Measurements from ENCODE around the gene MT1B.

MT1B gene

DNA sequence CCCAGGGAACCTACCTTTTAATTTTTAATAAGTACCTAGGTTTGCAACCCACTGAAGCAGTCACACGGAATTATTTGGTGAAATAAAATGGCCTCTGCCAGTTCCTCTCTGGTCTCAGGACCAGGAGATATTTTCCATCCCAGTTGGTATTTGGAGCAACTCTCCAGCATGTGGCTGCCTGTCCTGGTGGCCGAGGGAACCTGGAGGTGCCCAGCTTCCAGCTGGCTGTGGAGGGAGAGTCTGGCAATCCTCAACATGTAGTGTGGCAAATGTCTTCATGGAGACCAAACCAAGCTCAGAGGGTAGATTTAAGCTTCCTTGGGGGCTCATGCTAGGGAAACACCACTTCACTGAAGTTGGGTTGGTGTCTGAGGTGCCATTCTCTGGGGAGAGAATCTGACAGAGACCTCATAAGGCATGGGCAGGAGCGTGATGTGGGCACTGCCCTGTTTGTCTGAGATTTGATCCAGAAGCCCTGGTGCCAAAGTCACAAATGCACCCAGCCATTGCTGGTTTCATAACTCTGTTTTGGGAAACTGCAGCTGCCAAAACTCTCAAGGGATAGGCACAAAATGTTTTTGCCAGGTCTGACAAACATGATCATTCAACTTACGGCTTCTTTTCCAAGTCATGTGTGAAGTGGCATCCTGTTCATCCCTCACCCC lies 33.4 kb downstream of the MT1B start:
- DNase-seq (ENCODE audit: low read depth), result no peak

- DNase-seq (ENCODE audit: low read depth), result no peak
Observed at GRCh38 chr16:56686758-56687157, 35.1 kb downstream of the MT1B start.

DNA sequence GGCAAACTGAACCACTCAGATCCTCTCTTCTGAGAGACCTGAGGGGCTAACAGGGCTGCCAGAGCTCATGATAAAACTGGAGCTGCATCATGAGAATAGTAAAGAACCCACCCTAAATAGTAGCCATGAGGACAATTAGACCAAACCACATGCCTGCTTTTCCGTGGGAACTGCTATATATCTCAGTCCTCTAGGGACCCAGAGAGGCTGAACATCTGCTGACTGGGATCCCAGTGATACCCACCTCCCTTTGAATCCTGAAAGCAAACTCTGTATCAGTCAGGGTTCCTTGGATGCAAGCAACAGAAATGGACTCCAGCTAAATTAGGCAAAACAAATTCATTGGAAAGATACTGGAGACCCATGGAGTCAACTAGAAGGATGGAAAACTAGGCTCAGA lies 37.1 kb downstream of the MT1B start:
- DNase-seq (ENCODE audit: low read depth), result no peak

DNA sequence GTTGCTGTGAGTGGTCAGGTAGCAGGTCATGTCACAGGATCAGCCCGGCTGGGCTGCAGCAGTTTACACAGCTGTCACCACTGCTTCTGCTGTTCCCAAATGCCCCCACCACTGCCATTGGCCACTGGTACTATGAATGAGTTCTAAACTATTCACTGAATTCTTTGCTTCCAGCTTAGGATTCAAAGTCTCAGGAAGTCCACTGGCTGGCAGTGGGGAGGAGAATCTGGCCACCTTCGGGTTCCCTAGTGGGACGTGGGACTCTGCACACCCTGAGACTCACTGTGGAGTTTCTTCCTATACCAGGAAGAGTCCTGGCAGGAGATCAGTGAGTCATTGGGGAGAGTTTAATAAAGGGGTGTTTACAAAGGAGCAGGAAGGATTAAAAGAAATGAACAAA lies 37.5 kb downstream of the MT1B start:
- DNase-seq (ENCODE audit: low read depth), result no peak

- DNase-seq (ENCODE audit: low read depth), result no peak
Observed at GRCh38 chr16:56690420-56691122, 38.9 kb downstream of the MT1B start.

- DNase-seq (ENCODE audit: low read depth), result no peak
Observed at GRCh38 chr16:56691885-56692284, 40.2 kb downstream of the MT1B start.

DNA sequence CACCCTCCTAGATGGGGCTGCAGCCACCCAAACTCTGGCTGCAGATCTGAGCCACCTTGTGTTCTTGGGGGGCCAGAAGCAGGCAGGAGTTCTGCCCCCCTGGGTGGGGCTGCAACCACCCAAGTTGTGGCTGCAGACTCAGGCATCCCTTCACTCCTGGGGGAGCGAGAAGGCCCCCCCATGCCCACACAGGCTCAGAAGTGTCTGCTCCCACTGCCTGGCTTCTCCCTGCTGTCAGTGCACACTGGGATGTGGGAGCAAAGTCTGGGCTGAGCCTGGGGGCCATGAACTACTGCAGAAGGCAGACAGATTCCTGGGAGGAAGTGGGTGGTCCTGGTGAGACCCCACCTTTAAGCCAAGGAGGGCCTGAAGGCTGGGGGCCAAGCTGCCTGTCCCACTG lies 43.6 kb downstream of the MT1B start:
- no peak for DNase-seq (ENCODE audit: low read depth)

DNA sequence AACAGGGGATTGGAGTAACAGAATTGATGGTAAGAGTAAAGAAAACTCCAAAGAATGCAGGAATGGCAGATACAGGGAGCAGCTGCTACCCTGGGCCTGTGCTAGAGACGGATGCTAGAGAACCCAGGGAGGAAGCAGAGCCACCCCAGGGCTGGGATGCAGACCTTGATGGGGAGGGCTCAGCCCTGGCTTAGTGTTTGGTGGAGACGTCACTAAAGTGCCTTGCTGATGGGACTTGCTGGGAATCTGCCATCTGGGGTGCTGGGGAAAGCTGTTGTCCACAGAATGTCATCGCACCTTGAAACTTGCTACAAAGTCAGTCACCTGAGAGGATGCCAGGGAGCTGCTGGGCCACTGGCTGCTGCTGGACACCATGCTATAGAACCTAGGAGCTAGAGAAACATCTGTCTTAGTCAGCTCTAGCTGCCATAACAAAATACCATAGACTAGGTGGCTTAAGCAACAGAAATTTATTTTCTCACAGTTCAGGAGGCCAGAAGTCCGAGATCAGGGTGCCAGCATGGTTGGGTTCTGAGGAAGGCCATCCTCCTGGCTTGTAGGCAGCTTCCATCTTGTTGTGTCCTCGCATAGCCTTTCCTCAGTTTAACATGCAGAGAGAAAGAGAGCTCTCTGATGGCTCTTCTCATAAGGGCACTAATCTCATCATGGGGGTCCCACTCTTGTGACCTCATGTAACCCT lies 45.9 kb downstream of the MT1B start:
- DNase-seq (ENCODE audit: low read depth), result no peak

GRCh38 chr16:56700195-56700594 lies 48.5 kb downstream of the MT1B start:
- no peak for DNase-seq (ENCODE audit: low read depth)

DNA sequence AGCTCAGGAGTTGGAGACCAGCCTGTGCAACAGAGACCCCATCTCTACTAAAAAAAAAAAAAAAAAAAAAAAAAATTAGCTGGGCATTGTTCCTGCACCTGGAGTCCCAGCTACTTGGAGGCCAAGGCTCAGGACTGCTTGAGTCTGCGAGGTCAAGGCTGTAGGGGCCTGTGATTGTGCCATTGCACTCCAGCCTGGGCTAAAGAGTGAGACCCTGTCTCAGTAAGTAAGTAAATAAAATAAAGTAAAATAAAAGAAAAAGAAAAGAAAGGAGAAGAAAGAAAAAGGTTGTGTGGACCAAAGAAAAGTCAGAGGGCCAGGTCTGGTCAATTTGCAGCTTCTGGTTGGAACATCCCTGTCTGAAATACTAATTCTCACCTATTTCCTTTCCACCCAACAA lies 48.9 kb downstream of the MT1B start:
- DNase-seq (ENCODE audit: low read depth), result no peak

DNA sequence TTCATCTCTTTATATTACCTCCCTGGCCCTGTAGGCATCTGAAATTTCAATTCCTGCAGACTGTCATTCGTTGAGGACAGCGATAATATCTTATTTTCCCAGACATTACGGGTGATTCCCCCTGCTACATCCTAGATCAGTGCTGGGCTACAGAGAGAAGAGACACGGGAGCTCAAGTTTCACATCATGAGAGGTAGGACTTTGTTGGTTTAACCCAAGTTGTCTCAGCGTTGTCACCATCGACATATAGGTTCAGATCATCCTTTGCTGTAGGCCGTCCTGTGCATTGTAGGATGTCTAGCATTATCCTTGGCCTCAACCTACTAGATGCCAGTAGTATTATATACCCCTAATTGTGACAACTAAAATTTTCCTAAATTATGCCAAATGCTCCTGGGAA lies 49.8 kb downstream of the MT1B start:
- DNase-seq (ENCODE audit: low read depth), result no peak

All from stimulated activated CD8-positive, alpha-beta memory T cell treated with anti-CD3 and anti-CD28 coated beads, Interleukin-15, amount 100 ng/mL, for 24 hours (primary cell).